ENCODE results near the gene SUFU.

Gene SUFU

GRCh38 chr10:102652170-102652916 lies 148.6 kb downstream of the SUFU start:
- no peak overlapping the region for H3K27ac ChIP-seq (ENCODE audit: low read length, poor library complexity, severe bottlenecking)
- H3K4ac ChIP-seq (ENCODE audit: low read depth in 1 of 2, low read length in 2 of 2), result no peak overlapping the region
- no peak for DNase-seq
- no peak overlapping the region for H2BK15ac ChIP-seq (ENCODE audit: low read depth, poor library complexity, severe bottlenecking)
- H3K36me3 ChIP-seq (ENCODE audit: control insufficient read depth in 1 of 2, insufficient read depth in 2 of 2, low read depth in 1 of 2, low read length in 2 of 2), result peaks cover 73 to 85% of the 10 kb centered on the region in 2 experiments
- no peak overlapping the region for H3K18ac ChIP-seq (ENCODE audit: low read depth in 1 of 2, low read length in 2 of 2)
- H4K8ac ChIP-seq (ENCODE audit: low read length), result peak overlapping the region; percentile 50
- no peak overlapping the region for H2AK5ac ChIP-seq (ENCODE audit: low read length, severe bottlenecking)
- no peaks in the 10 kb centered on the region for H3K9me3 ChIP-seq (ENCODE audit: control insufficient read depth, low read length)
- H3K4me3 ChIP-seq (ENCODE audit: insufficient read depth in 1 of 2, low read depth in 1 of 2, low read length in 2 of 2), result no peak overlapping the region
- 97% methylated on average over 12 of the region's 12 CpGs for WGBS
- H3K23ac ChIP-seq (ENCODE audit: low read length in 2 of 2), result no peak overlapping the region
- H4K91ac ChIP-seq (ENCODE audit: low read length), result no peak overlapping the region
- no peaks in the 10 kb centered on the region for H3K27me3 ChIP-seq (ENCODE audit: control insufficient read depth in 1 of 2, insufficient read depth in 1 of 2, low read length in 2 of 2)
- H2BK5ac ChIP-seq (ENCODE audit: low read depth, low read length, poor library complexity, severe bottlenecking), result no peak overlapping the region
- peaks cover 62% of the 10 kb centered on the region for H3K4me1 ChIP-seq (ENCODE audit: control insufficient read depth, insufficient read depth, low read depth, low read length)
- no peak overlapping the region for H2BK12ac ChIP-seq (ENCODE audit: low read length in 2 of 2)
- peak overlapping the region; percentile 7 for H3K9ac ChIP-seq (ENCODE audit: low read length)
- peaks cover 23% of the 10 kb centered on the region for H3K79me1 ChIP-seq (replicated peaks; ENCODE audit: low read length, poor library complexity, severe bottlenecking)
- no peak overlapping the region for H2AFZ ChIP-seq (ENCODE audit: low read depth, low read length)
- H2BK120ac ChIP-seq (ENCODE audit: low read depth, low read length), result no peak overlapping the region
- H3K14ac ChIP-seq (ENCODE audit: low read length in 2 of 2), result no peak overlapping the region
- no peak overlapping the region for H3K4me2 ChIP-seq (ENCODE audit: low read length, poor library complexity, severe bottlenecking)

GRCh38 chr10:102653060-102653459 lies 149.3 kb downstream of the SUFU start:
- no peak overlapping the region for H3K9ac ChIP-seq (ENCODE audit: low read length)
- DNase-seq, result no peak
- H4K8ac ChIP-seq (ENCODE audit: low read length), result no peak overlapping the region
- H3K27me3 ChIP-seq (ENCODE audit: control insufficient read depth in 1 of 2, insufficient read depth in 1 of 2, low read length in 2 of 2), result no peaks in the 10 kb centered on the region
- no peak overlapping the region for H3K14ac ChIP-seq (ENCODE audit: low read length in 2 of 2)
- no peak overlapping the region for H4K91ac ChIP-seq (ENCODE audit: low read length)
- 100% methylated on average over 1 of the region's 1 CpG for WGBS
- H3K27ac ChIP-seq (ENCODE audit: low read length, poor library complexity, severe bottlenecking), result no peak overlapping the region
- H3K4me1 ChIP-seq (ENCODE audit: control insufficient read depth, insufficient read depth, low read depth, low read length), result peaks cover 55% of the 10 kb centered on the region
- H2AK5ac ChIP-seq (ENCODE audit: low read length, severe bottlenecking), result no peak overlapping the region
- H3K23ac ChIP-seq (ENCODE audit: low read length in 2 of 2), result no peak overlapping the region
- no peak overlapping the region for H3K4ac ChIP-seq (ENCODE audit: low read depth in 1 of 2, low read length in 2 of 2)
- peaks cover 25% of the 10 kb centered on the region for H3K79me1 ChIP-seq (replicated peaks; ENCODE audit: low read length, poor library complexity, severe bottlenecking)
- no peak overlapping the region for H2BK120ac ChIP-seq (ENCODE audit: low read depth, low read length)
- H3K4me3 ChIP-seq (ENCODE audit: insufficient read depth in 1 of 2, low read depth in 1 of 2, low read length in 2 of 2), result no peak overlapping the region
- no peak overlapping the region for H3K18ac ChIP-seq (ENCODE audit: low read depth in 1 of 2, low read length in 2 of 2)
- no peak overlapping the region for H3K4me2 ChIP-seq (ENCODE audit: low read length, poor library complexity, severe bottlenecking)
- no peak overlapping the region for H2BK5ac ChIP-seq (ENCODE audit: low read depth, low read length, poor library complexity, severe bottlenecking)
- no peak overlapping the region for H2BK12ac ChIP-seq (ENCODE audit: low read length in 2 of 2)
- peaks cover 75 to 84% of the 10 kb centered on the region in 2 experiments for H3K36me3 ChIP-seq (ENCODE audit: control insufficient read depth in 1 of 2, insufficient read depth in 2 of 2, low read depth in 1 of 2, low read length in 2 of 2)
- H2BK15ac ChIP-seq (ENCODE audit: low read depth, poor library complexity, severe bottlenecking), result no peak overlapping the region
- no peaks in the 10 kb centered on the region for H3K9me3 ChIP-seq (ENCODE audit: control insufficient read depth, low read length)
- no peak overlapping the region for H2AFZ ChIP-seq (ENCODE audit: low read depth, low read length)

- Histone ChIP-seq H3K4ac (ENCODE audit: low read depth in 1 of 2, low read length in 2 of 2) (no peak overlapping the region), H3K9me3 (ENCODE audit: control insufficient read depth, low read length) (no peaks in the 10 kb centered on the region), H3K4me3 (ENCODE audit: insufficient read depth in 1 of 2, low read depth in 1 of 2, low read length in 2 of 2) (no peak overlapping the region), H2AK5ac (ENCODE audit: low read length, severe bottlenecking) (no peak overlapping the region), H3K27me3 (ENCODE audit: control insufficient read depth in 1 of 2, insufficient read depth in 1 of 2, low read length in 2 of 2) (no peaks in the 10 kb centered on the region), H3K4me2 (ENCODE audit: low read length, poor library complexity, severe bottlenecking) (no peak overlapping the region), H2BK12ac (ENCODE audit: low read length in 2 of 2) (no peak overlapping the region), H4K91ac (ENCODE audit: low read length) (no peak overlapping the region), H3K79me1 (replicated peaks; ENCODE audit: low read length, poor library complexity, severe bottlenecking) (peaks cover 31% of the 10 kb centered on the region), H3K9ac (ENCODE audit: low read length) (no peak overlapping the region), H3K27ac (ENCODE audit: low read length, poor library complexity, severe bottlenecking) (no peak overlapping the region), H3K14ac (ENCODE audit: low read length in 2 of 2) (no peak overlapping the region), H2BK5ac (ENCODE audit: low read depth, low read length, poor library complexity, severe bottlenecking) (no peak overlapping the region), H2AFZ (ENCODE audit: low read depth, low read length) (no peak overlapping the region), H3K36me3 (ENCODE audit: control insufficient read depth in 1 of 2, insufficient read depth in 2 of 2, low read depth in 1 of 2, low read length in 2 of 2) (peaks cover 79 to 81% of the 10 kb centered on the region in 2 experiments), H3K23ac (ENCODE audit: low read length in 2 of 2) (no peak overlapping the region), H3K18ac (ENCODE audit: low read depth in 1 of 2, low read length in 2 of 2) (no peak overlapping the region), H2BK120ac (ENCODE audit: low read depth, low read length) (no peak overlapping the region), H3K4me1 (ENCODE audit: control insufficient read depth, insufficient read depth, low read depth, low read length) (peaks cover 43% of the 10 kb centered on the region), H2BK15ac (ENCODE audit: low read depth, poor library complexity, severe bottlenecking) (no peak overlapping the region), H4K8ac (ENCODE audit: low read length) (no peak overlapping the region)
- 98% methylated on average over 6 of the region's 7 CpGs for WGBS
- DNase-seq, result no peak
Measured at GRCh38 chr10:102654566-102654965, 150.8 kb downstream of the SUFU start.

- 97% methylated on average over 12 of the region's 12 CpGs for WGBS
- Histone ChIP-seq H3K4me2 (ENCODE audit: low read length, poor library complexity, severe bottlenecking) (no peak overlapping the region), H3K18ac (ENCODE audit: low read depth in 1 of 2, low read length in 2 of 2) (no peak overlapping the region)
Measured at GRCh38 chr10:102654969-102655368, 151.2 kb downstream of the SUFU start.

More at GRCh38 chr10:102654969-102655368, 151.2 kb downstream of the SUFU start:
- no peak overlapping the region for H3K4me3 ChIP-seq (ENCODE audit: insufficient read depth in 1 of 2, low read depth in 1 of 2, low read length in 2 of 2)
- H3K79me1 ChIP-seq (replicated peaks; ENCODE audit: low read length, poor library complexity, severe bottlenecking), result peaks cover 31% of the 10 kb centered on the region
- H3K14ac ChIP-seq (ENCODE audit: low read length in 2 of 2), result no peak overlapping the region
- no peak overlapping the region for H3K4ac ChIP-seq (ENCODE audit: low read depth in 1 of 2, low read length in 2 of 2)
- no peaks in the 10 kb centered on the region for H3K9me3 ChIP-seq (ENCODE audit: control insufficient read depth, low read length)
- H3K36me3 ChIP-seq (ENCODE audit: control insufficient read depth in 1 of 2, insufficient read depth in 2 of 2, low read depth in 1 of 2, low read length in 2 of 2), result peaks cover 79% of the 10 kb centered on the region in 2 experiments
- H3K9ac ChIP-seq (ENCODE audit: low read length), result no peak overlapping the region
- H4K91ac ChIP-seq (ENCODE audit: low read length), result no peak overlapping the region
- no peak for DNase-seq
- H3K27ac ChIP-seq (ENCODE audit: low read length, poor library complexity, severe bottlenecking), result no peak overlapping the region
- no peak overlapping the region for H3K23ac ChIP-seq (ENCODE audit: low read length in 2 of 2)
- H2BK15ac ChIP-seq (ENCODE audit: low read depth, poor library complexity, severe bottlenecking), result no peak overlapping the region
- H2AFZ ChIP-seq (ENCODE audit: low read depth, low read length), result no peak overlapping the region
- no peak overlapping the region for H2BK5ac ChIP-seq (ENCODE audit: low read depth, low read length, poor library complexity, severe bottlenecking)
- peaks cover 40% of the 10 kb centered on the region for H3K4me1 ChIP-seq (ENCODE audit: control insufficient read depth, insufficient read depth, low read depth, low read length)
- no peak overlapping the region for H2BK120ac ChIP-seq (ENCODE audit: low read depth, low read length)
- H2BK12ac ChIP-seq (ENCODE audit: low read length in 2 of 2), result no peak overlapping the region
- H2AK5ac ChIP-seq (ENCODE audit: low read length, severe bottlenecking), result no peak overlapping the region
- H3K27me3 ChIP-seq (ENCODE audit: control insufficient read depth in 1 of 2, insufficient read depth in 1 of 2, low read length in 2 of 2), result no peaks in the 10 kb centered on the region
- no peak overlapping the region for H4K8ac ChIP-seq (ENCODE audit: low read length)

Data from mesenchymal stem cell (in vitro differentiated cells and primary cell).